NCI-H2196 treated with DMSO at 0.1 percent for 48 hours (cell line): ENCODE data around the gene TSPAN16.

ENCODE experiments used
- DNase-seq: peaks from one replicate; lab custom pipeline; 2025; ENCODE audit not compliant: unreplicated experiment; lab: John Stamatoyannopoulos, UW

TSPAN16 gene

DNA sequence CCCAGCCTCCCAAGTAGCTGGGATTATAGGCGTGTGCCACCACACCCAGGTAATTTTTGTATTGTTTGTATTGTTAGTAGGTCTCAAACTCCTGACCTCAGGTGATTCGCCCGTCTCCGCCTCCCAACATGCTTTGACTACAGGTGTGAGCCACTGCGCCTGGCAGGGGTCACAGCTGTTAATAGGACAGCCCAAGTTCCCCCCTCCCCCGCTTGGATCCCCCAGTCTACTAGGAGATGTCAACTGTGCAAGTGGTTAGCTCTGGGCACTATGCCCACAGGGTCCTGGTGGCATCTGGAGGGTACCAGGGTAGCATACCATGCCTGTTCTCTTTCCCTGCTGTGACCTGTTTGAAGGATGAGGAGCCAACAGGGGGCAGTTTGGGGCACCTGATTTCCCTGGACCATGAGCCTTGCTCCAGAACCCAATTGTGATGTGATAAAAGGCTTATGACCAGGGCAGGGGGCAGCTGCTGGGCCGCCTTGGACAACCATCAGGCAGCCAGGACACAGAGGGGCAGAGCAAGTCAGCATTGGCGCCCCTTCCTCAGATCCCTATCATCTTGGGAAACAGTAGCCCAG, at the start of gene TSPAN16:
TSS of gene TSPAN16 (plus strand) at position 496 of the 581 bp plus-strand sequence. CDS start 138 bp downstream, outside the sequence.
- no peak for DNase-seq

GRCh38 chr19:11246941-11247340, 49.0 kb upstream of the TSPAN16 start:
- DNase-seq = no peak

- no peak for DNase-seq
These were observed 48.6 kb upstream of the TSPAN16 start for GRCh38 chr19:11247391-11247790.

GRCh38 chr19:11247934-11248333, 48.0 kb upstream of the TSPAN16 start:
- no peak for DNase-seq

- no peak for DNase-seq
These were observed 47.1 kb upstream of the TSPAN16 start for GRCh38 chr19:11248852-11249251.

GRCh38 chr19:11251217-11251616, 44.7 kb upstream of the TSPAN16 start:
- DNase-seq = no peak

- DNase-seq = no peak
These were observed 44.2 kb upstream of the TSPAN16 start for GRCh38 chr19:11251650-11252314.

- no peak for DNase-seq
These were observed 43.1 kb upstream of the TSPAN16 start for GRCh38 chr19:11252665-11253355.

DNA sequence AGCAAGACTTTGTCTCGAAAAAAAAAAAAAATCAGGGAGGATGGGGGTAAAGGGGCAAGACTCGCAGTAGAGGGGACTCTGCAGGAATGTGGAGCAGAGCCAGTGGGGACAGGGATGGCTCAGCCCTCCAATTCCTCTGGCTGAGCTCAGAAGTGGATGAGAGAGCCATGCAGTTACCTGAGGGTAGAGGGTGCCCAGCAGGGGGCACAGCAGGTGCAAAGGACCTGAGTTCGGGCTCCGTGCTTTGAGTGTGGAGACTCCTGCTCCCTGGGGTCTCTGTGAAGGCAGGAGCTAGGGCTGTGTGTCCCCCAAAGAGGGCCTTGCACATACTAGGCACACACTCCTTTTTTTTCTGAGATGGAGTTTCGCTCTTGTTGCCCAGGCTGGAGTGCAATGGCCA, 41.3 kb upstream of the TSPAN16 start:
- no peak for DNase-seq

DNA sequence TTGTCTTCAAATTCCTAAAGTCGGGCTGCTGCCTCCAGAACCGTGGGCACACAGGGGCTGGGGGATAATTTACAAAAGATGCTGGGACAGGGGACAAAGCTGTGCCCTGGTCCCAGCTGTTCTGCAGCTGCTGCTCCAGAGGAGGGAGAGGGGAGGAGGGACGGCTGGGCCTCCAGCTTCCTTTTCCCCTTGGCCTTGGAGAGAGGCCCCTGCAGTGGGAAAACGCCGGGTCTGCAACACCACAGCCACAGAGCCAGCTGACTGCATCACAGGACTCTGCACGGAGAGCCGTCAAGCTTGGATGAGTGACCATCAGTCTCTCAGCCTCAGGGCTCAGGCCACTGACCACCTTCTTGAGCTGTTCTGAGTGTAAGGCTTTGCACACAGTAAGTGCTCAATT, 39.8 kb upstream of the TSPAN16 start:
- DNase-seq = no peak

GRCh38 chr19:11257846-11258380, 38.0 kb upstream of the TSPAN16 start:
- no peak for DNase-seq

DNA sequence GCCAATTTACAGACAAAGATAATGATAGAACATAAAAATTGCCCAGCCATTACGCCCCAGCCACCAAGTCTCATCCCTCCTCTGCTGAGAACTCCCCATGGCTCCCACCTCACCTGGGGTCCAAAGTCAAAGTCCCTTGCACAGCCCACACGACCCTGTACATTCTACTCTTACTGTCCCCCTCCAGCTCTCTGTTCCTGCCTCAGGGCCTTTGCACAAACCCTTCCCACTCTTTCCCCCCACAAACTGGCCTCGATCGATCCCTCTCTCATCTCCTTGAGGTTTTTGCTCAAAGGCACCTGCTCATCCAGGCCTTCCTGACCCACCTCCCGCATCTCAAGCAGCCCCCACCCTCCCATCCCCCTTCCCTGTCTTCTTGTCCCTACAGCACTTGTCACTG, 35.0 kb upstream of the TSPAN16 start:
- no peak for DNase-seq

- DNase-seq = no peak
These were observed 34.5 kb upstream of the TSPAN16 start for GRCh38 chr19:11261431-11261970.

- DNase-seq = no peak
These were observed 33.8 kb upstream of the TSPAN16 start, which contains the start of gene DOCK6 for GRCh38 chr19:11261971-11262839. Gene DOCK6, minus strand, starts transcription at chr19:11262524. Its CDS starts 84 bp downstream, at chr19:11262440.

GRCh38 chr19:11263726-11264125, 32.2 kb upstream of the TSPAN16 start:
- no peak for DNase-seq

DNA sequence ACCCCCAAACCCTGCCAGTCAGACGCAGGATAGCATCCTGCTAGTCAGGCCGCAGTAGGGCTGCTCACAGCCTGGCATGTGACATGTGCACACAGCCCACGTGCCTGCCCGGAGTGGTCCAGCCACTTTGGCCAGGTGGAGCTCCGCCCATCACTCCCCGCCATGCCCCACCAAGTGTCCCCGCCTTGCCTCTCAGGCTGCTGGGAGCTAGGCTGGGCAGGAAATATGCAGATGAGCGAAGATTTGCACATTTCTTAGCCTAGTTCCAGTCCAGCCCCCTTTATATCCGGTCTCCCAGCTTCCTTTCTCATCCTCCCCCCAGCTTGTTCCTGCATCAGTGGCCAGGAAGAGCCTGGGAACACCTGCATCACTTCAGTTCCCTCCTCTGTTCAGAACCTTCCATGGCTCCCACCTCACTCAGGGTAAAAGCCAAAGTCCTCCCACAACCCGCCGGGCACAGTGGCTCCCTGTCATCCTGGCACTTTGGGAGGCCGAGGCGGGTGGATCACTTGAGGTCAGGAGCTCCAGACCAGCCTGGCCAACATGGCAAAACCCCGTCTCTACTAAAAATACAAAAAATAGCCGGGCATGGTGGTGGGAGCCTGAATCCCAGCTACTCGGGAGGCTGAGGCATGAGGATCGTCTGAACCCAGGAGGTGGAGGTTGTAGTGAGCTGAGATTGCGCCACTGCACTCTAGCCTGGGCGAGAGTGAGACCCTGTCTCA, 31.3 kb upstream of the TSPAN16 start:
- DNase-seq = no peak

DNA sequence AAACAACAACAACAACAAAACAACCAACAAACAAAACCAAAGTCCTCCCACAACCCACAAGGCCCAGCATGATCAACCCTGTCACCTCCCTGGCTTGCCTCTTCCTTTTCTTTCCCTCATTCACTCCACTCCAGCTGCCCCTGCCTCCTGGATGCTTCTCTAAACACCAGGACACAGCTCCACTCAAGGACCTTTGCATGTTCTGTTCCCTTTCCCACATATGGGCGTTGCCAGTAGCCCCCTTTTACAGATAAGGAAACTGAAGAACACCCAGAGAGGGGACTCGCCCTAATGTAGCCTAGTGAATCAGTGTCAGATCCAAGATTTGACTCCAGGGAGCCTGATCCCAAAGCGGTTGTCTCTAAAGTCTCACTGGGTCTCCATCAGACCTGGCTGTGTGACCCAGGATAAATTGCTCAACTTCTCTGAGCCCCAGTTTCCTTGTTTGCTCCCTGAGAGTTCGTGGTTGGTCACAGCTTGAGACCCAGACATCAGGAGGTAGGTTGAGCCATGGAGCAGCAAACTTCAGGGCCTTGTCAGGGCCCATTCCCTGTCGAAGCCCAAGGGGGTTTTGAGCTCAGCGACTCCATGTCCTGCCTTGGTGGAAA, 30.7 kb upstream of the TSPAN16 start:
- DNase-seq = no peak

- no peak for DNase-seq
These were observed 30.1 kb upstream of the TSPAN16 start for GRCh38 chr19:11265785-11266236.

- no peak for DNase-seq
These were observed 28.5 kb upstream of the TSPAN16 start for GRCh38 chr19:11267316-11268085.
